Astrocyte (in vitro differentiated cells and primary cell): ENCODE results near the gene MLLT10. TPM values are rescaled to one million over a fixed set of nuclear protein-coding genes. Genes with fewer than 3 reads are reported as not detected.

ENCODE experiments used
- DNase-seq: peaks from one replicate; pipeline ENCODE4 v3.0.0-alpha.2; 2010; ENCODE audit warnings: low read depth
- FAIRE-seq: peaks from 2 replicates; lab custom pipeline; 2011; peaks lifted over from hg19 to GRCh38; lab: Jason Lieb, UNC
- H2AFZ ChIP-seq: 2 replicates; pipeline ENCODE4 v1.6.0; 2012; ENCODE audit warnings: low read depth, low read length, inconsistent platforms
- H3K27ac ChIP-seq: 2 replicates; pipeline ENCODE4 v1.5.1; 2011; ENCODE audit warnings: low read depth, low read length, inconsistent platforms
- H3K27me3 ChIP-seq: 2 replicates; pipeline ENCODE4 v1.6.0; 2011; ENCODE audit warnings: low read length, inconsistent platforms; ENCODE audit not compliant: insufficient read depth
- H3K36me3 ChIP-seq: 2 replicates; pipeline ENCODE4 v1.5.1; 2011; ENCODE audit warnings: low read length, inconsistent platforms; ENCODE audit not compliant: insufficient read depth
- H3K4me1 ChIP-seq: 2 replicates; pipeline ENCODE4 v1.5.1; 2011; ENCODE audit warnings: low read length, inconsistent platforms; ENCODE audit not compliant: insufficient read depth
- H3K4me2 ChIP-seq: 2 replicates; pipeline ENCODE4 v1.6.0; 2012; ENCODE audit warnings: low read length, inconsistent platforms
- H3K4me3 ChIP-seq: 2 replicates; pipeline ENCODE4 v1.5.1; 2011; ENCODE audit warnings: low read depth, mild to moderate bottlenecking, low read length, inconsistent platforms; ENCODE audit not compliant: insufficient read depth
- H3K79me2 ChIP-seq: 2 replicates; pipeline ENCODE4 v1.6.0; 2012; ENCODE audit warnings: mild to moderate bottlenecking, low read length, inconsistent platforms; ENCODE audit not compliant: insufficient read depth
- H3K9ac ChIP-seq: 2 replicates; pipeline ENCODE4 v1.6.0; 2012; ENCODE audit warnings: mild to moderate bottlenecking, low read length, inconsistent platforms
- H3K9me3 ChIP-seq: 2 replicates; pipeline ENCODE4 v1.5.1; 2012; ENCODE audit warnings: low read depth, mild to moderate bottlenecking, low read length, inconsistent platforms; ENCODE audit not compliant: insufficient read depth
- H4K20me1 ChIP-seq: 2 replicates; pipeline ENCODE4 v1.6.0; 2012; ENCODE audit warnings: low read length, inconsistent platforms; ENCODE audit not compliant: insufficient read depth
- H3K27ac Mint-ChIP-seq: one replicate; pipeline ENCODE4 v1.8.0; 2021; ENCODE audit warnings: mild to moderate bottlenecking, mixed read lengths; ENCODE audit not compliant: unreplicated experiment
- H3K27me3 Mint-ChIP-seq: one replicate; pipeline ENCODE4 v1.8.0; 2021; ENCODE audit warnings: low read depth, mixed read lengths; ENCODE audit not compliant: unreplicated experiment
- H3K36me3 Mint-ChIP-seq: one replicate; pipeline ENCODE4 v1.8.0; 2021; ENCODE audit warnings: low read depth, mixed read lengths; ENCODE audit not compliant: unreplicated experiment
- H3K4me1 Mint-ChIP-seq: one replicate; pipeline ENCODE4 v1.8.0; 2021; ENCODE audit warnings: low read depth, mixed read lengths; ENCODE audit not compliant: unreplicated experiment
- H3K4me3 Mint-ChIP-seq: one replicate; pipeline ENCODE4 v1.8.0; 2021; ENCODE audit warnings: mild to moderate bottlenecking, moderate library complexity, mixed read lengths; ENCODE audit not compliant: unreplicated experiment
- H3K9me3 Mint-ChIP-seq: one replicate; pipeline ENCODE4 v1.8.0; 2021; ENCODE audit warnings: mild to moderate bottlenecking, mixed read lengths; ENCODE audit not compliant: unreplicated experiment
- CTCF ChIP-seq: IDR thresholded peaks from 2 replicates; pipeline ENCODE4 v1.5.1; 2011; ENCODE audit warnings: low read depth, mild to moderate bottlenecking, inconsistent platforms, low read length, moderate library complexity; ENCODE audit not compliant: insufficient read depth
- EZH2 ChIP-seq: IDR thresholded peaks from 2 replicates; pipeline ENCODE4 v1.6.1; 2012; ENCODE audit warnings: mild to moderate bottlenecking, low read length, inconsistent platforms; ENCODE audit not compliant: insufficient read depth
- total RNA-seq: library from RNA; stranded (reverse); gene quantifications from 2 replicates; pipeline ENCODE4 v1.2.1, GENCODE V29; 2021

MLLT10 gene
- total RNA-seq, 1 donor from 2014 or later: 46.9 TPM

GRCh38 chr10:21769041-21769440 lies 235.0 kb downstream of the MLLT10 start:
- H2AFZ ChIP-seq: no peak overlapping the region
- no peak overlapping the region for H3K4me2 ChIP-seq
- H3K79me2 ChIP-seq: no peaks in the 10 kb centered on the region
- Mint-ChIP-seq H3K36me3 (peaks cover 11% of the 10 kb centered on the region), H3K9me3 (no peaks in the 10 kb centered on the region), H3K4me1 (no peaks in the 10 kb centered on the region), H3K4me3 (no peak overlapping the region), H3K27me3 (no peaks in the 10 kb centered on the region), H3K27ac (no peak overlapping the region)
- no peaks in the 10 kb centered on the region for H3K9me3 ChIP-seq
- no peaks in the 10 kb centered on the region for H3K4me1 ChIP-seq
- no peaks in the 10 kb centered on the region for H3K27me3 ChIP-seq
- no peak overlapping the region for H3K4me3 ChIP-seq
- FAIRE-seq (no peak), DNase-seq (no peak)
- no peak overlapping the region for H3K27ac ChIP-seq
- H4K20me1 ChIP-seq: no peaks in the 10 kb centered on the region
- no peaks in the 10 kb centered on the region for H3K36me3 ChIP-seq
- H3K9ac ChIP-seq: no peak overlapping the region
- TF ChIP-seq CTCF (no peak), EZH2 (no peak)

DNA sequence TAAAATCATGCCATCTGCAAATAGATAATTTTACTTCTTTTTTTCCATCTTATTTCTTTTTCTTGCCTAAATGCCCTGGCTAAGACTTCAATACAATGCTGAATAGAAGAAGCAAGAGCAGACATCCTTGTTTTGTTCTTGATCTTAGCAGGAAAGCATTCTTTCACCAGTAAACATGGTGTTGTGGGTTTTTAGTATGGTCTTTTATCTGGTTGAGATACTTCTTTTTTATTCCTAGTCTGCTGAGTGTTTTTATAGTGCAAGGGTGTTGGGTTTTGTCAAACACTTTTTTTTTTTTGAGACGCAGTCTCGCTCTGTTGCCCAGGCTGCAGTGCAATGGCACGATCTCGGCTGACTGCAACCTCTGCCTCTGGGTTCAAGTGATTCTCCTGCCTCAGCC lies 237.2 kb downstream of the MLLT10 start:
- H3K4me3 ChIP-seq: no peak overlapping the region
- FAIRE-seq (no peak), DNase-seq (no peak)
- H3K4me1 Mint-ChIP-seq: no peaks in the 10 kb centered on the region
- H3K27me3 Mint-ChIP-seq: no peaks in the 10 kb centered on the region
- H3K79me2 ChIP-seq: no peaks in the 10 kb centered on the region
- TF ChIP-seq EZH2 (no peak), CTCF (no peak)
- H3K36me3 Mint-ChIP-seq: peaks cover 11% of the 10 kb centered on the region
- H3K4me3 Mint-ChIP-seq: no peak overlapping the region
- no peak overlapping the region for H3K27ac Mint-ChIP-seq
- no peak overlapping the region for H3K4me2 ChIP-seq
- no peak overlapping the region for H3K27ac ChIP-seq
- no peaks in the 10 kb centered on the region for H3K9me3 ChIP-seq
- H3K27me3 ChIP-seq: no peaks in the 10 kb centered on the region
- H3K9ac ChIP-seq: no peak overlapping the region
- H3K36me3 ChIP-seq: no peaks in the 10 kb centered on the region
- no peaks in the 10 kb centered on the region for H4K20me1 ChIP-seq
- no peak overlapping the region for H2AFZ ChIP-seq
- no peaks in the 10 kb centered on the region for H3K4me1 ChIP-seq
- no peaks in the 10 kb centered on the region for H3K9me3 Mint-ChIP-seq

DNA sequence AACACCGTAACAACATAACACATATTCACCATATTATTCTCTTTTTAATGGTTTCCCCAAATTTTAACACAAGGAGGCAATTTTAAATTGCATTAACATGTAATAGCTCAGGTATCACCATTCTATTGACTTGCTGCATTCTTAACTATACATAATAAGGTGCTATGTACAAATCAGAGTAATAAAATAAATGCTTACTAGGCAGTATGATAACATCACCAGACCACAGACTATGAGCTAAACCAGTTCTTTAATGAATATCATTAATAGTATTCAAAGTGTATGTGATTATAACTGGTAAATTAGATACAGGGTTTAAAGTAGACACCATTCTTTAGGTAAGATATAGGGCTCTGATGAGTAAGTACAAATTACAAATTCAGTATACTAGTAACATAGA lies 242.9 kb downstream of the MLLT10 start:
- H3K36me3 Mint-ChIP-seq: peaks cover 15% of the 10 kb centered on the region
- Histone ChIP-seq H3K4me2 (no peak overlapping the region), H2AFZ (no peak overlapping the region), H3K27ac (no peak overlapping the region), H3K9me3 (no peaks in the 10 kb centered on the region), H3K9ac (no peak overlapping the region), H3K4me3 (no peak overlapping the region), H3K27me3 (no peaks in the 10 kb centered on the region), H4K20me1 (no peaks in the 10 kb centered on the region), H3K4me1 (no peaks in the 10 kb centered on the region), H3K36me3 (no peaks in the 10 kb centered on the region), H3K79me2 (no peaks in the 10 kb centered on the region)
- TF ChIP-seq CTCF: no peak
- TF ChIP-seq EZH2: no peak
- no peaks in the 10 kb centered on the region for H3K4me1 Mint-ChIP-seq
- peaks cover 4% of the 10 kb centered on the region for H3K9me3 Mint-ChIP-seq
- no peak overlapping the region for H3K27ac Mint-ChIP-seq
- no peaks in the 10 kb centered on the region for H3K27me3 Mint-ChIP-seq
- FAIRE-seq (no peak), DNase-seq (no peak)
- H3K4me3 Mint-ChIP-seq: no peak overlapping the region
